Activated CD4-positive, CD25-positive, alpha-beta regulatory T cell treated with anti-CD3 and anti-CD28 coated beads, Interleukin-2, amount 50 U/mL, for 72 hours (primary cell): ENCODE measurements around the gene NXT1.

ENCODE experiments used
- DNase-seq: peaks from one replicate; pipeline ENCODE4 v3.0.0; 2021

The NXT1 gene

GRCh38 chr20:23361476-23362391 is 11.1 kb downstream of the NXT1 start, which contains the start of gene GZF1:
Gene GZF1, plus strand, starts transcription at chr20:23362182. Its CDS starts 2,202 bp downstream, at chr20:23364384.
- peak; percentile 99 for DNase-seq

DNA sequence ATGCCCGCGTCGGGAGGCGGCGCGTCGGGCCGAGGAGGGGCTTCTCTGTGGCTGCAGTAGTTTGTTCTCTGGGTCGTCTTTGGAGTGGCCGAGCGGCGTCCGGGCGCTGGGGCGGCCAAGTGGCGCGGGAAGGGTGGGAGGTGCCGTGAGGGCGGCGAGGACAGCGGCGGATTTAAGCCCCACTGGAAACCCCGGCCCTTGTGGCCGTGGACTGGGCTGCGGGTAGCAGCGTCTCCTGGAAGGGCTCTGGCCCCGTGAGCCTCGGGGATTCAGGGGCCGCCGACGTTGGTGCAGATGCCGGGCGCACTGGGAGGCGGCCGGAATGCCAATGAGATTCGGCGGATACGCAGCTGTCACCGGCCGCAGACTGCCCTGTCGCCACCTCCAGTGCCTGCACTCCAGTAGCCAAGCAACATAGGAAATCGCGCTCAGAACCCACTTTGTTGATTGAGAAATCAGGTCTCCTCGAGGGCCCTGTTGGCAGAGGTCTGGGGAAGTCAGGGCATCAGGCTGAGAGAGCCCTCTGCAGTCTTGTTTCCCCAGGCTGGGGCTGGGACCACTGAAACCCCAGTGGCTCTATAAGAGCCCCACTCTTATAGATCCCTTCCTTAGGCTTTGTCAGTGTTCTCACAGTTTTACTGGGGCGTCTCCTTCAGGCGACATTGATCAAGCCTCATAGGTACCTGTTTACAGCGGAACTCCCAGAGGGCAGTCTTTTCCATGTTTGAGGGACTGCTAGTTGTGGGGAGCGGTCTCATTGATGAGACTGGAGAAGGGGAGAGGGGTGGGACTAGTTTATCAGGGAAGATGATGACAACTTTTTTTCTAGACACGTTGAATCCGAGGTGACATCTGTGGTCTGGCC is 12.0 kb downstream of the NXT1 start:
- DNase-seq = no peak

GRCh38 chr20:23363257-23363649 is 12.7 kb downstream of the NXT1 start:
- no peak for DNase-seq

GRCh38 chr20:23365390-23366165 is 15.0 kb downstream of the NXT1 start:
- no peak for DNase-seq

GRCh38 chr20:23366384-23366783 is 15.8 kb downstream of the NXT1 start:
- no peak for DNase-seq

DNA sequence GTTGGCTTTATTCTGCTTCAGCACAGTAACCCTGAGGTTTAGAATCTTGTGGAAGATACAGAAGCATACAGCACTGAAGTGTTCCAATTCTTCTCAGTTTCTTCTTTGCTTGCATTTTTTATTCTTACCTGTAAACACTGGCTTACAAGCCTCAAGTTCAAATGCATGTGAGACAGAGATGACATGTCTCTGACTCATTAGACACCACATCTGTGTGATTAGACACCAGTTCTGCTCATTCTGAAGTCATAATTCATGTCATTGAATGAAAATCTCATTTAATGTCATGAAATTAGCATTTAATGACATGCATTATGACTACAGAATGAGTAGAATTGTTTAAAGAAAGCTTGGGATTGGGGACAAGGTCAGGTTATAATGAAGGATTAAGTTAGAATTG is 17.2 kb downstream of the NXT1 start:
- DNase-seq = no peak

GRCh38 chr20:23368316-23369071 is 17.9 kb downstream of the NXT1 start:
- no peak for DNase-seq

GRCh38 chr20:23369072-23369823 is 18.7 kb downstream of the NXT1 start:
- DNase-seq = no peak

- DNase-seq = no peak
Measured at GRCh38 chr20:23370274-23370673, 19.7 kb downstream of the NXT1 start.

- no peak for DNase-seq
Measured at GRCh38 chr20:23370873-23371272, 20.3 kb downstream of the NXT1 start.

GRCh38 chr20:23371496-23371895 is 20.9 kb downstream of the NXT1 start:
- DNase-seq = no peak

DNA sequence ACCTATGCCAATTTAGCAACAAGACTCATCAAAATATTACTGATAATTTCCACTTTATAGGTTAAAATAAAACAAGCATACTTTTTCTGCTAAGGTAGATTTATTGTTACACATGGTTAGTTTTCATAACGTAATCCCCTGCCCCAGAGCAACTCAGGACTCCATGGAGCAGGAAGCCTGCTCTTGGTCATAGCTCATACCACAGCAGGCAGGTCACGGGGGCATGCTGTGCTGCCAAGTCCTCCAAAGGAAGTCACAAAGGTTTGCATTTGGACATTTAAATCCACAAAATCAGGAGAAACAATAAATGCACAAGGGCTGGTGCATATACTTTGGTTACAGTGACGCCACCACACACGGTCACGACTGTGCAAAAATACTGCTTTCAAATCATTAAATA is 23.9 kb downstream of the NXT1 start:
- DNase-seq = no peak

- DNase-seq = no peak
Measured at GRCh38 chr20:23375827-23376226, 25.2 kb downstream of the NXT1 start.

GRCh38 chr20:23379772-23380171 is 29.2 kb downstream of the NXT1 start:
- DNase-seq = no peak

- no peak for DNase-seq
Measured at GRCh38 chr20:23381876-23382275, 31.3 kb downstream of the NXT1 start.

DNA sequence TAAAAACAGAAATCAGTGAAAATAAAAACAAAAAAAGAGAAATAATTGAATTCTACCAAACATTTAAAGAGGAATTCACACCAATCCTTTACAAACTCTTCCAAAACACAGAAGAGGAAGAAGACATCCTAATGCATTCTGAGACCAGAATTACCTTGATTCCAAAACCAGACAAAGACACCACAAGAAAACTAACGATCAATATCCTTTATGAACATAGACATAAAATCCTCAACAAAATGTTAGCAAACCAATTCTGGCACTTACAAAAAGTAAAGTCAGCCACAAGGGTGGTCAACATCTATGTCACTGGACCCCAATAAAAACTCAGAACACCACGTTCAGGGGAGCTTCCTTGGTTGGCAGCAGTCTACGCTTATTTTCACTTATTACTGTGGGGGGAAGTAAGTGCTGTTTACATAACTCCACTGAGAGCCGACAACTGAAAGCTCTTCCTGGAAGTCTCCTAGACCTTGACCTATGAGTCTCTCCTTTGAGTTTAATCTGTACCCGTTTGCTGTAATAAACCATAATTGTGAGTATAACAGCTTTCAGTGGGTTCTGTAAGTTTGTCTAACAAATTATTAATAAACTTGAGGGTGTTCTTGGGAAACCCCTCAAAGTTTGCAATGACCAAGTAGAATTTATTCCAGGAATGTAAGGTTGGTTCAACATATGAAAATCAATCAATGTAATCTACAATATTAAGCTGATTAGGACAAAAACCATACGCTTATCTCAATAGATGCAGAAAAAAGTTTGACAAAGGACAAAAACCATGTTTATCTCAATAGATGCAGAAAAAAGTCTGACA is 35.9 kb downstream of the NXT1 start:
- DNase-seq = no peak

- DNase-seq = no peak
Measured at GRCh38 chr20:23387118-23387443, 36.5 kb downstream of the NXT1 start.

- DNase-seq = no peak
Measured at GRCh38 chr20:23390091-23390774, 39.6 kb downstream of the NXT1 start.

- DNase-seq = no peak
Measured at GRCh38 chr20:23391707-23392310, 41.2 kb downstream of the NXT1 start.
